Activated naive CD8-positive, alpha-beta T cell treated with anti-CD3 and anti-CD28 coated beads, Interleukin-2, amount 50 U/mL, for 16 hours (primary cell): Measurements from ENCODE around the gene TFB2M.
A peak's percentile ranks its signal among the peaks of the same experiment; 100 is the strongest.
"Not testable (repeated sequence)": the region's sequence is repeated elsewhere in the genome, so short reads cannot be mapped to it uniquely, and the experiment has no call there.

Experiments
- DNase-seq: peaks from one replicate; pipeline ENCODE4 v3.0.0-alpha.2; 2020; ENCODE audit warnings: low read depth, low spot score

TFB2M gene

DNA sequence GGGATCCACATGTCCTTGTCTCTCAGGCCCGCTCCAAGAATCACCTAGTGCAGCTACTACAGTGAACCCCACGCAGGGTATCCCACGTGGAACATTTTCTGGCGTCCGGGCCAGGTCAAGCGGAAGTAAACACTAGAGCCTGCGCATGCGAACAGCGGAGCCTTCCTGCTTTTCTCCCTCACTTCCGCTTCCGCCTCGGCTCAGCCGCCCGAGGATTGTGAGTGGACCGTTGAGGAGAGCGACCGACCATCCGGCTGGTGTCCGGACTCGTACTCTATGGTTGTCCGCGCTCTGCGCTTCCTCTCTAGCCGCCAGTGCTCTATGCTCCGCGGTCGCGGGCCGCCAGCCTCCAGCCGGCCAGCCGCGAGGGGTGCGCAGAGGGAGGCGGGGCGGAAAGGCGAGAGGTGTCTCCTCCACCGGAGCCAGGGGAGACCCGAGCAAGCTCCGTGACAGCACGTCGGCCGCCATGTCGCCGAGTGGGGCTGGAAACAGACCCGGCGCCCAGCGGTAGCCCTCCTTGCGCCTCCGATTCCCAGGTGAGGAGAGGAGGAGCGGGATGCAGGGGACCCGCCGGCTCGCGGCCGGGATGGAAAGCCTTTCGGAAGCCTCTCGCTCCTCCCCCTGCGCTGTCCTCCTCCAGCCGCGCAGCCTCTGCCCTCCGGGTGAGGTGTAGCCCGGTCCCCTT lies at the start of gene TFB2M, which contains the start of gene CNST:
TSS of gene TFB2M (minus strand) at position 134 of the 685 bp plus-strand sequence. CDS start at position 11, 123 bp downstream.
TSS of gene CNST (plus strand) at position 329 of the 685 bp plus-strand sequence. CDS start 25,107 bp downstream, outside the sequence.
- DNase-seq, result peak; percentile 83

- no peak for DNase-seq
These were observed 47.2 kb upstream of the TFB2M start for GRCh38 chr1:246613096-246613758.

DNA sequence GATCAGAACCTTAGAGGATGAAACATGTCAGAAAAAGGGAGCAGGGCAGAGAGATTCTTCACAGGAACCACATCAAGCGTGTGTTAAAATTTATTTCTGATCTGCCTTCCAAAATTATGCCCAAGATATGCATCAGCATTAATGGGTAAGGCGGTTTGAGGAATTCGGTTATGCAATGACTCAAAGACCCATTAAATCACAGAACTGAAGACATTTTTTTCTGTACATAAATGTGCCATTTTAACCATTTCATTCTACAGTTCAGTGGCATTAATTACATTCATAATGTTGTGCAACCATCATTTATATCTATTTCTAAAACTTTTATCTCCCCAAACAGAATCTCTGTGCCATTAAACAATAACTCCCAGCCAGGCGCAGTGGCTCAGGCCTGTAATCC lies 43.6 kb upstream of the TFB2M start:
- DNase-seq, result no peak

GRCh38 chr1:246608616-246609376 lies 42.7 kb upstream of the TFB2M start:
- no peak for DNase-seq

GRCh38 chr1:246607462-246607861 lies 41.4 kb upstream of the TFB2M start:
- DNase-seq, result no peak

DNA sequence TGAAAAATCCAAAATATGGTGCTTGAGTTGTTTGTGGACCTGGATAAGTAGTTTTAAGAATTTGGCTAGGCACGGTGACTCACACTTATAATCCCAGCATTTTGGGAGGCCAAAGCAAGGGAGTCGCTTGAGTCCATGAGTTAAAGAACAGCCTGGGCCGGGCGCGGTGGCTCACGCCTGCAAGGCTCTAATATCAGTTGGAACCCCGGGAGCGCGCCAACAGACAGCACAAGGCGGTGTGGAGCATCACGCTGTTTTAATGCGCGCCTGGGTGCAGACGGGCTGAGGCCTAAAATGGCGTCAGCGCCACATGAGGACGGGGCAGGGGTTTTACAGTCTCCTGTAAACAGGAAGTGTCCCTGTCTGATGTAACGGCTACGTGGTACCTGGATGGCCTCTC lies 39.2 kb upstream of the TFB2M start:
- DNase-seq, result not testable (repeated sequence)

- DNase-seq, result no peak
These were observed 36.1 kb upstream of the TFB2M start for GRCh38 chr1:246602194-246602593.

GRCh38 chr1:246600579-246600978 lies 34.5 kb upstream of the TFB2M start:
- DNase-seq, result no peak

DNA sequence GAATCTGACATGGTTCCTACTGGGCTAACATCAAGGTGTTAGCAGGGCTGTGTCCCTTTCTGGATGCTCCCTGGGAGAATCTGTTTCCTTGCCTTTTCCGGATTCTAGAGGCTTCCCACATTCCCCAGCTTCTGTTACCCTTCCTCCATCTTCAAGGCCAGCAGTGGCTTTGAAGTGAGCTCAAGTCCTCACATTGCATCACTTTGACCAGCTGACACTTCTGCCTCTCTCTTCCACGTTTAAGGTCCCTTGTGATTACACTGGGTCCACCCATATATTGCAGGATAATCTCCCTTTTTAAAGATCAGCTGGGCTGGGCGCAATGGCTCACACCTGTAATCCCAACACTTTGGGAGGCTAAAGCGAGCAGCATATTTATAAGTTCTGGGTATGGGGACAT lies 33.3 kb upstream of the TFB2M start:
- no peak for DNase-seq

DNA sequence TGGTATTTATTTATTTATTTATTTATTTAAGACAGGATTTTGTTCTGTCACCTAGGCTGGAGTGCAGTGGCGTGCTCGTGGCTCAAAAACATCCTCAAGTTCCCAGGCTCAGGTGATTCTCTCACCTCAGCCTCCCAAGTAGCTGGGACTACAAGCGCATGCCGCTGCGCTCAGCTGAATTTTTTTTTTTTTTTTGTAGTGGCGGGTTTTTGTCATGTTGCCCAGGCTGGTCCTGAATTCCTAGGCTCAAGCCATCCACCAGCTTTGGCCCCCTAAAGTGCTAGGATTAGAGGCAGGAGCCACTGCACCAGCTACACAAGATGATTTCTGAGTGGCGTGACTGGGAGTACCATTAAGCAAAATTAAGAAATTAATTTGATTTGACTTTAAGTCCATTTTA lies 31.9 kb upstream of the TFB2M start:
- no peak for DNase-seq

GRCh38 chr1:246597340-246597739 lies 31.3 kb upstream of the TFB2M start:
- DNase-seq, result no peak

DNA sequence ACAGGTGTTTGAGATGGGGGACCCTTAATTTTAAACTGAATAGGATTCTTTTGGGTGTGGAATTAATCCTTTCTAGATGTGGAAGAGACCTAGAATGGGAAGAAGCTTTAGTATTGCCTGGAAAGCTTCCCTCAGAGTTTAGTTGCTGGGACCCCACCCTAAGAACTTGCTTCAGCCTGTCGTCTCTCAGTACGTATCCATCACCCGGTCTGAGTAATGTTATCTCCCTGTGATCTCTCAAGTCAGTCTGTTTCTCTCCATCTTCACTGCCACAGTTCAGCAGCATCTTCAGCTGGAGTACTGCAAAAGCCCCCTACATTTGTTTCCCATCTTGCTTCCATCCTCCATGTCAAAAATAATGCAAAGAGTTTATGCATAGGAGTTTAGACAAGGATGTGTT lies 29.1 kb upstream of the TFB2M start:
- no peak for DNase-seq

DNA sequence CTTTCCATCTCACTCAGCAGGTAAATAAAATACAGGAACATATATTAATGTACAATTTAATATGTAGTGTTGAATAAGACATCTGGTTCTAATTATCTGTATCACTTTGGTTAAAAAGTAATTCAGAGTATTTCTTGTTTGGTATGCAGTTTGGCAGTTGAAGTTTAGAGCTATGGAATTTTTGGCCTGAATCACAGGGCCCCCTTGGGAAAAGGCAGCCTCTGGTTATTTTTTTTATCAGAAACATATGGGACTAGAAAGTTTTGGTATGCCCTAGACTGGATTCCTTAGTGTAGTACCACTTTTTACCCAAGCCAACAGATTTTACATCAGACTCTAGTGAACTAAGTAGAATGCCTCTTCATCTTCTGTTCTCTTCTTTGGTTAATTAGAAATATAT lies 26.6 kb upstream of the TFB2M start:
- DNase-seq, result no peak

DNA sequence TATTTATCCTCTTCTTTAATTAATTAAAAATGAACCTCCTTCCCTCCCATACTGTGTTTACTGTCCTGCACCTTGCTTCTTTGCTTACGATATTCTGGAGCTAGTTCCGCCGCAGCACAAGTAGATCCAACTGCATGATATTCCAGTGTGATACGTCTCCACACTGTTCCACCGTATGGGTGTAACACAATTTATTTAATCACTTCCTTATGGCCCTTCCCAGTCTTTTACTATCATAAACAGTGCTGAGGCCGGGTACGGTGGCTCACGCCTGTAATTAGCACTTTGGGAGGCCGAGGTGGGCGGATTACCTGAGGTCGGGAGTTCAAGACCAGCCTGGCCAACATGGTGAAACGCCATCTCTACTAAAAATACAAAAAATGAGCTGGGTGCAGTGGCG lies 25.9 kb upstream of the TFB2M start:
- no peak for DNase-seq

- no peak for DNase-seq
These were observed 25.4 kb upstream of the TFB2M start for GRCh38 chr1:246591504-246591903.

GRCh38 chr1:246591047-246591446 lies 25.0 kb upstream of the TFB2M start:
- DNase-seq, result no peak

DNA sequence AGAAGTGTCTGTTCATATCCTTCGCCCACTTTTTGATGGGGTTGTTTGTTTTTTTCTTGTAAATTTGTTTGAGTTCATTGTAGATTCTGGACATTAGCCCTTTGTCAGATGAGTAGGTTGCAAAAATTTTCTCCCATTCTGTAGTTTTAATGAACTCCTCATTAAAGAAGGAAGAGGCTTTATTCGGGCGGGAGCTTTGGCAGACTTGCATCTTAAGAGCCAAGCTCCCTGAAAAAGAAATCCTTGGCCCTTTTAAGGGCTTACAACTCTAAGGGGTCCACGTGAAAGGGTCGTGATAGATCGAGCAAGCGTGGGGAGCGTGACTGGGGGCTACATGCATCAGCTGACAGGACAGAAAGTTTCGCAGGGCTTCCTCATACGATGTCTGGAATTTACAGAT lies 23.9 kb upstream of the TFB2M start:
- DNase-seq, result not testable (repeated sequence)

DNA sequence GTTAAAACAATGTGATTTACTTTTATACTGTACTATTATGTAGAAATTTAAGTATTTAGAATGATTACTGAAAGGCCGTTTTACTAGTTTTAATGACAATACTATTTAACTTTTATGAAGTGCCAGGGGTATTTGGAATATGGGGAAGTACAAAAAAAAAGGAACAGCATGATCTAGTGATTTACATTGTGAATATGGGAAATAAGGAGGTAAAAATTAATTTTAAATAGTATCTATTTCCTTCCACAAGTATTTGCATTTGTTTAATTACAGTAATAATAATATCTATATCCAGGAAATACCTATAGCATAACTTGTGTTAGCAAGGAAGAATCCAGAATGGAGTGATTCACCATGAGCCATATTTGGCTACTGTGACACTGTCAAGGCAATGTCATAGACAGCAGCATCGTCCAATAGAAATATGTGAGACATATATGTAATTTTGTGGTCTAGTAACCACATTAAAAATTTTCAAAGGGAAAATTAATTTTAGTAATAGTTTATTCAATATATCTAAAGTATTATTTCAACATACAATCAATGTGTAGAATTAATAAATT lies 22.2 kb upstream of the TFB2M start:
- DNase-seq, result no peak

DNA sequence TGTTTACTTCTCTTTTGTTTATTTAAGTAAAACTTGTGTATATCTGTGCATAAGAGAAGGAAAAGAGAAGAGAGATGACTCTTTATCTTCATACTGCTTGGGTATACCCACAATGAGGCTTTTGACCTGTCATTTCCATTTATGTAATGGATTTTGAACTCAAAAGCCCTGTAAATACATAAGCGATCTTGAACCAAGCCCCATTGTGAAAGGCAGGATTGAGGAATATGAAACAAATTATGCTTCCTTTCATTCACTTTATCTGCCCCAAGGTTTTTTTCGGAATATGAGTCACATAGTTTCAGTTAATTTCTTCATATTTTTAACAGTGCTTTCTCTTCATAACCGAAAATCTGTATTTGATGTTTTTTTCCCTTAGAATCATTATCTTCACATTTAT lies 21.5 kb upstream of the TFB2M start:
- DNase-seq, result no peak

DNA sequence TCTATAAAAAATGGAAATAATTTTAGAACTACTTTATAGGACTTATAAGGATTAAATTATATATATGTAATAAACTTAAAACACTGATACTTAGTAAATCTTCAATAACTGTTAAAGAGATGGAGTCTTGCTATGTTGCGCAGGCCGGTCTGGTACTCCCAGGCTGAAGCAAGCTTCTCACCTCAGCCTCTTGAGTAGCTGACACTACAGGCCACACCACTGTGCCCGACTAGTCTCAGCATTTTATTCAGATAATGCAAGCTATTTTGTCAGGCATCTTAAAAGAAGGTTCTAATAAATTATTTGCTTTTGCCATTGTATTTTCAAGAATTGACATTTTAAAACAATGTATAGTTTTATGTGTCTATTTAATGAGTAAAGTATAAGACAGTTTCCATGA lies 21.0 kb upstream of the TFB2M start:
- no peak for DNase-seq

GRCh38 chr1:246583448-246584185 lies 17.6 kb upstream of the TFB2M start:
- no peak for DNase-seq

GRCh38 chr1:246583056-246583440 lies 17.0 kb upstream of the TFB2M start:
- no peak for DNase-seq
